HG02884 (cell line): Measurements from ENCODE around the gene ANKS1B.

Experiments
- ATAC-seq: cut with Tn5 transposase; IDR thresholded peaks from one replicate; pipeline ENCODE4 v1.9.1; 2021; ENCODE audit warnings: mild to moderate bottlenecking, moderate library complexity; ENCODE audit not compliant: unreplicated experiment

The ANKS1B gene

DNA sequence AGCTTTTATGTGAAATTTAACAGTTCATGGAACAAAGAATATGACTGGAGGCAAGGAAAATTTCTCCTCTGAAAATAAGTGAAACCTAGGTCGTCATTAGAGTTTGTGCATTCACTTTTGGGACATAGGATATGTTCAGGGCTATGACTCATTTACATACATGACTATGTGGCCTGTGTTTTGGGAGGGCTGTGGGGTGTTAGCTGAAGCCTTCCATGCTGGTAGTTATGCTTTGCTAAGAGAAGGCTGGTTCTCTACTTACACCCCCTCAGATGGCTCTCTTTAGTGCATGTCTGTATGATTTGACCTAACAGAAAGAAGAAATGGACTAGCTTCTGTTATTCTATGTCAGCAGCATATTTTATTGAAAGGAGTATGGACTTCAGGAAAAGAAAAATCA is 753.7 kb downstream of the ANKS1B start:
- no peak for ATAC-seq

DNA sequence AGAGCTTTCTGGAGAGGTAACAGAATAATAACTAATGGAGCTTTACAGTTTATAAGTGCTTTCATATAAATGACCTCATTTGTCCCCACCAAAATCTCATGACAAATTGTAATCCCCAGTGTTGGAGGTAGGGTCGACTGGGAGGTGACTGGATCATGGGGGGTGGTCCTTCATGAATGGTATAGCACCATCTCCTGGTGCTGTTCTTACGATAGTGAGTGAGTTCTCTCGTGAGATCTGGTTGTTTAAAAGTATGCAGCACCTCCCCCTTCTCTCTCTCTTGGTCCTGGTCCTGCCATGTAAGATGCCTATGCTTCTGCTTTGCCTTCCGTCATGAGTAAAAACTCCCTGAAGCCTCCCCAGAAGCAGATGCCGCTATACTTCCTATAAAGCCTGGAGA is 760.5 kb downstream of the ANKS1B start:
- no peak for ATAC-seq

DNA sequence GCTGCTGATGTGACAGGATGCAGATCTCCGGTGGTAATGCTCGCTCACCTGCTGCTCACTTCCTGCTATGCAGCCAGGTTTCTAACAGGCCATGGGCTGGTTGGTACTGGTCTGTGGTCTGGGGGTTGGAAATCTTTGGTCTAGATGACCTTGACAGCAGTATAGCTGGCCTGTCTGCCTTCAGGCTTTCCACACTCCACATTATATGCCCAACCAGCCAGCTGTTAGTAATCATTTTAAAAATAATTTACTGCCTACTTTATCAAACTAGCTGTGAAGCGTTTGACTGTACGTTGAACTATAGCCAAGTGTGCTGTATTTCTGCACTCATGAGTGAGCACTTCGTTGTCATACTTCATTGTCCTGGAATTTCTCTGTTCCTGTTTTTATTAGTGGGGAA is 761.2 kb downstream of the ANKS1B start:
- no peak for ATAC-seq

DNA sequence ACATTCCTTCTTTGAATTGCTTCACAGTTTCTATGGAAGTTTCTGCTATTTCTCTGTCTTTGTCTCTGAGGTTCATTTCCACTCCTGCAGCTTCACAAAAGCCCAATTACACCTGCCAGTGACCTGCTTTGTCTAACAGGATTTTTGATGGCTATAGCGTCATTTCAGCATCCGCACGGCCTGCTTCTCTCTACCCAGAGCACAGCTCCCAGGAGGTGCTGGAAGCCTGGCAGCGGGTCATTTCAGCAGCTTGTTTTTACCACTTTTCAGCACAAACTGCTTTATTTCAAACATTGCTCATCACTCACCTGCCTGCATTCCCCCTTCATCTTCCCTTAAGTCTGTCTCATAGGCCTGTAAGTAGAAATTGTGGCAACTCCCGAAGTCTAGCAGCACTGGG is 771.7 kb downstream of the ANKS1B start:
- no peak for ATAC-seq

DNA sequence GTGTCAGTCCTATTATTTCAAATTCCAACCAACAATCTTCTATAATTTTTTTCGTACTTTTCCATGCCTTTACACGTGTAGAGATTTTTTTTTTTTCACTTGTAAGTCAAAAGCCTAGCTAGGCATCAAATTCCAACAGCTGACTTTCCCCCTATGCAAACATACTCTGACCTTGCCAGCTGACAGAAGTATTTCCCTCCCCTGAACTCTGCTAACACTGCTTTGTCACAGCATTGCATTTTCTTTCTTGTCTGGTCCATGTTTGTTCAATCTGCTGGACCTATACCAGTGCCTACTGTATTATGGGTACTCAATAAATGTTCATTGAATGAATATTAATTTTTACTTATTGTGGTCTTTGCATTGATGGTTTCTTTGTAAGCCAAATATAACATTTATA is 772.5 kb downstream of the ANKS1B start:
- no peak for ATAC-seq

DNA sequence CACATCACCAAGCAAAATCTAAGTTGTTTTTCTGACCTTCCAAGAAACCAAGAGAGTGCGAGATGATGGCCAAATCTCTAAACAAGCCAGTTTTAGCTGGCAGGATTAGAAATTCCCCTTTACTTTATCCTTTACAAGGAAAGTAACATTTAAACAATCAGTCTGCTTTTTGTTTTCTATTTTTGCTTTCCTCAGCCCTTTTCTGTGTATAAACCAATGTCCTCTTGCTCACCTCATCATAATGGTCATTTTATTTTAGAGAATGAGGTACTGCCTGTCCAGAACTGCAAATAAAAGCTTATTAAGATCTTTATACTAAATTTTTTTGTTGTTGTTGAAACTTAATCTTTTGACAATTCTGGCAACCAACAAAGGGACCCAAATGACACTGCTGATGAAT is 779.6 kb downstream of the ANKS1B start:
- no peak for ATAC-seq

DNA sequence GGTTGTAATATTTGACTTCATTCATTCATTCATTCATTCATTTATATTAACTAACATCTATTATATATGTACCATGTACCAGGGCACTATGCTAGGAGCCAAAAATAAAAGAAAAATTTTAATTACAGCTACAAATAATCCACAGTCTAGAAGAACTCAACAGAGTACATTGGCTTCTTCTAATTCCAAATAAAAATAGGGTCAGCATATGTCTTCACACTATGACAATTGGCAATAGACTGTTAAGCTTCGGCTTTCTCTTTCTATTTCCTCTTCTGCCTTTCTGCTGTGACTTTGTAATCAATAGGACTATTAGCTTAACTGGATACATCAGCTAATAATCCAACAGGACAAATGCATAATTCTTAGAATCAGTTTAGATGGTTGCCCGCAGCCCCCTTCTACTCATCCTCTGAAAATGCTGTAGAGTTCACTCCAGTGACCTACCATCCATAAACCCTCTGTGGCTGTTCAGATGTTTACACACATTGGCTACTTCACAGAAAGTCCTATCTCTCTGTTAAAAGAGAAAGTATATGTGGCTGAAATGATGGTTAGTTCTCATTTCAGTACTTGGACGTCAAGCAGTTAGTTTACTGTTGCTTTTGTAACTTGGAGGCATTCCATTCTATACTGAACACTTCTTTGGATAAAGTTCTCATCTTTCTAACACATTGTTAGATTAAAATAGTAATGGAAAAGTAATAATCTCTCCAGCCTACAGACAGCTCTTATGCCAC is 782.7 kb downstream of the ANKS1B start:
- ATAC-seq: no peak

DNA sequence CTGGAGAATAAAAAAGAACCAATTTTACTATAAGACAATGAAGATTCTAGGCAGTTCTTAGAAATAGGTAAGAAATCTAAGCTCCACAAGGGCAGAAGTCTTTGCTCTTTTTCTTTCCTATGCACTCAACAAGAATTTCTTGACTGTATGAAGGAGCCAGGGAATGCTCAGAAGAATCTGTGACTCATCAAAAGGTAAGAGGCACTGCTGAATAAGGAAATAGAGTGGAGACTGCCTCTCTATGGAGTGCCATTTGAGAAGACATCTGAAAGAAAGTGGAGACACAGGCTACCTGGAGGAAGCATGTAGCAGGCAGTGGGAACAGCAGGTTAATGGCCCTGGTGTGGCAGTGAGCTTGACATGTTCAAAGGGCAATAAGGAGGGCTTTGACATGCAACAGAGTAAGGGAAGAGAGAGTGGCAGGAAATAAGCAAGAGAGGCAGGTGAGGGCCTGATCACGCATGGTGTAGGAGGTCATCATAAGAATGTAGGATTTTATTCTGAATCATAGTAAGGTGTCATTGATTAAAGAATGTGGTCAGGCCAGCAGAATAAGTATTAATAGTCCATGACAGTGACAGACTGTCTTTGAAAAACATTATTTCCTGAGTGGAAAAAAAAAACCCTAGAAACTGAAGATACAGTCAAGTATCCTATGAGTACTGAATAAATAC is 783.9 kb downstream of the ANKS1B start:
- no peak for ATAC-seq

DNA sequence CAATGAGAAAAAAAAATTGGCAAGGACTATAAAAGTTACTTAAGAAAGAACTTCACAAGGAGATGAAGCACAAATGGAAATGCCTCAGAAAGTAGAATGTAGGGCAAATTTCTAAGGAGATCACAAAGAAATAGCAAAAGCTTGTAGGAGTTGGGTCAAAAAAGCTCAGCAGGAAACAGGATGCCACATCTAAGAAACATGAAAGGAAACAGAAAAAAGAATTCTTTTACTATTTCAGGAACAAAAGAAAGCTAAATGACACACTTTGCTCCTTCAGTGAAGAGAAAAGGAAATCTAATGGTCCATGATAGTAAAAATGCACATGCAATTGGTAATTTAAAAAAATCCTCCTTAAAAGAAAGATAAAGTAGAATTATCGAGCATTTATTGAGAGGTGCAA is 789.3 kb downstream of the ANKS1B start:
- ATAC-seq: no peak

DNA sequence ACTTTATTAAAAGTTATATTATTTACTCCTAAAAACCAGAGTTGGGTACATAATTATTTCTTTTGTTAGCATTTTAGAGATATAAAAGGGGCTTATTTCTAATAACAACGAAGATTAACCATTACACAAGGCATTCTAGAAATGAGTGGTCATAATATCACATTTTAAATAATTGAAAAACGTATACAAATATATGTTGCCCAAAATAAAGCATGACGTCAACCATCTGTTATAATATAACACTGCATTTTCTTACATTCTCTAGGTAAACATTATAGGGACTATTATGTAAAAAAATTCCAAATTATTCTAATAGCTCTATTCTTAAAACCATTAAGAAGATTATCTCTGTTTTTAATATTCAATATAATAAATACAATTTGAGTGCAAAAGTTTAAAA is 792.2 kb downstream of the ANKS1B start:
- no peak for ATAC-seq

DNA sequence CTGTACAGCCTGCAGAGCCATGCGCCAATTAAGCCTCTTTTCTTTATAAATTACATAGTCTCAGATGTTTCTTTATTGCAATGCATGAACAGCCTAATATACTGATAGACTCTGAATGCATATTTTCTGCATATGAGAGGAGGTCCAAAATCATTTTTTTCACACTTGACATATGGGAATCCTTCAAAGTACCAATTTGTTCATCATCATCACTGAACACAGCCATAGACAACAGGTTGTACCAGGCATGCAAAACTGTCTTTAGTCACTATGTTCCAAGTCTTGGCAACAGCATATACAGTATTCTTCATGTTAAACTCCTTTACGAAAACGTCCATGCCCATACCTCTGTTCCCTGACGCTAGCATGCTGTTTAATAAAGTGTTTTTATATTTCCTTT is 807.9 kb downstream of the ANKS1B start:
- no peak for ATAC-seq

DNA sequence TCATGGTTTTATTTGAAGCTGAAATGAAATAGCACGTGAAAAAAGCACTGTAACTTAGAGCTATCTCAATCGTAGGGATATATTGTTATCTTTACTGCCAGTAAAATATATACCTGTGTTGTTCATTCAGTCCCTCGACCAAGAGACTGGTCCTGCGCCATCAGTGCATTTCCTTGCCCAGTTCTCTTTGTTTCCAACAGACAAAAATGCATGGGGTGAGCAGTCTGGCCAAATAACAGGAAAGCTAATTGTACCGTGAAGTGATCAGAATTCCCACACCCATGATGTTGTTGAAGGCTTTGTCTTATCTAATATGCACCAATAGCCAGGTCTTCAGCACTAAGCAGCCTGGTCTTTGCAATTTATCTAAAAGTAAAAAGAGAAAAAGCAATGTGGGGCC is 814.3 kb downstream of the ANKS1B start:
- ATAC-seq: no peak

DNA sequence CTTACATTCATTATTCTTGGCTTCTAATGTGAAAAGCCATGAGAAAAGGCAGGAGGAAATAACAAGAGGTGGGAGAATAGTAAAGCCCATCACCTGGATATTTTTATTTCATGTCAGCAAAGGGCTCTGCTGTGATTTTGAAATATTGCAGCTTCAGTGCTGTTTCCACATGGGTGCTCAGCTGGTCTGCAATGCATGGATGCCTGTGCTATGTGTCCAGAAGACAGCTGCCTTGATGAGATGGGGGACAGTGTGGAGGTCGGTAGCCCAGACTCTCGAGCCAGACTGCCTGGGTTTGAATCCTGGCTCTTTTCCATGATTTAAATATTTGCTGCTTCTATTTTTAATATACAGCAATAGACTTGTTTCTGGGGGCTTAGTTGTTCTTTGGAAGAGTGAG is 814.7 kb downstream of the ANKS1B start:
- ATAC-seq: no peak

DNA sequence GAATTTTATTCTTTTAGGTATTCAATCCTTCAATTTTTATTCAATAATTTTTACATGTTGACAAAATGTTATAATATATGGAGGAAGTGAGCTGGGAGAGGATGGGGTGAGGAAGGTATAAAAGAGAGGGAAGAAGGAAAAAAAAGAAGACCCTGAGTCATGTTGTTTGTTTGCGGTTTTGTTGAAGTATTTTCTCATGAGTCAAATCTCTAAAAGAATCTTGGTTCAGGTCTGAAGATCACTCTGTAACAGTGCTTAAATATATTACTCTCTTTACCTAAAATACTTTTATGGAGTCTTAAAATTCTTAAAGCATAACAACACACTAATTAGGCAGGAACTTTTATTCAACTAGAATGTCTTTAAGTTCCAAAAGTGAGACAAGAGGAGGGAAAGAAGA is 826.8 kb downstream of the ANKS1B start:
- no peak for ATAC-seq

DNA sequence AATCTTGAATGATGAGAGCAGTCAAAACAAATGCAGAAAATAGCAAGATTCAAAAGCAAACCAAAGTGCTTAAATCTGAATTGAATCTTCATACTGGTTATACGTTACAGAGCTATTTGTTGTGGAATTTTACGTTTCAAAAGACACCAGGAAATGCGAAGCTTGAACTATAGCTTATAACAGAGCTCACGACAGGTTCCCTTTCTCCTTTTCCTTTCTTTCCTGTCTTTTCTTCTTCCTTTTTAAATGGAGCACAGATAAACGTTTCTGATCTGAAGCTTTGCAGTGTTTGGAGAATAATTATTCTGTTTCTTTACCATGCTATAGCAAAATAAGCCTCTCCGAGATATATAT is 829.8 kb downstream of the ANKS1B start:
- no peak for ATAC-seq

DNA sequence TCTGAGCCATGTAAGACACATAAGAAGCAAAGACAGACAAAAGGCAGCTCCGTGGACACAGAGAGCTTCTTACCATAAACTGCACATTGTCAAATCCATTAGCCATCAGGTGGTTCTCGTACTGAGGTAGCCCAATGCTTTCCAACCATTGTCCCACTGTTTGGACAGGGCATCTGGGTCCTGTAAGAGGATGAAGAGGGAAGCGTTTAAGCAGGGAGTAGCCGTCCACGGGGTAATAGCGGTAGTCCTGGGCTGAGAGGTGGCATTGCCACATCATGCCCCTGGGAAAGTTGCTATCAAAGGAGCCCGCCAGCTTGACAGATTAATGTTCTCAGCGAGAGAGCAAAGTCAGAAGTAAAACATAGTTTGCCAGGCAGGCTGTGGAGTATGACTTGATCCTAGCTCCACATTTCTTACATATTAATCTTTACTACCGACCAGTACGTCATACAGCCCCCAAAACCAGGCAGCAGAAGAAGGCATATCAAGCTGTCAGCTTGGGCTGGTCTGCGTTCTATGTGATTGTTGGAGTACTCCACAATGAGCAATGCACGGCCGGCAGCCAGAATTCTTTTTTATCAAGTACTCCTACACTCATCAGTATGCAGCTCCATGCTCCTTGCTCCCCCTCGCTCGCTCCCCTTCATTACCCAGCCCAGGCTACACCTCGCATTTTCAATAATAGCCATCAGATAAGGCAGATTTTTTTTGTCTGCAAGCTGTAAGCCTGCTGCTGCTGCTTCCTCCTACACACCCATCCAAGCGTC is 830.3 kb downstream of the ANKS1B start:
- ATAC-seq: no peak

DNA sequence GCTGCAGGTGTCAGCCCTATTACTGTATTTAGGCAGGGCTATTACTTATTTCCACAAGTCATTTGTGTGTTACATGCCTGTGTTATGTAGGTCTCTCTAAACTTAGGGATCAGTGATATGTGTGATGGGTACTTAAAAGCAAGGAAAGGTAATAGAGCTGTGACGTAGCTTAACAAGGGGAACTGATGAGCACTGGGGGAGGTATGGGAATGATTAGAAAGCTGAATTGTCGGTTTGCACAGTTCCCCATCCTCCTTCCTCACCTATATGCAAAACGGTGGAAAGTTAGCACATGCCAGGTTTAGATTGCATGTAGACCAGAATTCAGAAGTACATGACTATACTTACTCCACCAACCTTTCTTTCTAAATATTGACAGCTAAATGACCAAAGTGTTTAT is 831.4 kb downstream of the ANKS1B start:
- ATAC-seq: no peak

DNA sequence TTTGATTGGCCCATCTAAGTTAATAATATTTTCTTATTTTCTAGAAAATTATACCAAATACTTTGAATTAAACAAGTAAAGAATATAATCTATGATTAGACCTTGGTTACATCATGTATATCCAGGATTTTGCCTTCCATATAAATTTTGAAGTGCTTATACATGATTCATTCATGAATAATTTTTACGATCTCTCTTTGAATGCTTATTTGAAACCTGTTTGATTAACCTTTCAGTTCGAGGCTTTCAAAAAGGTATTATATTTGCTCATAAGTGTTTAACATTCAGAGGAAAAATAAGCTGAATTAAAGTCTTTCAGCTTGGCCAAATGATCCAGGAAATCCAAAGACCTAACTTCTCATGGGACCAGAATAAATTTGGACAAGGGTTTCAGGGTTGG is 832.4 kb downstream of the ANKS1B start:
- ATAC-seq: no peak

DNA sequence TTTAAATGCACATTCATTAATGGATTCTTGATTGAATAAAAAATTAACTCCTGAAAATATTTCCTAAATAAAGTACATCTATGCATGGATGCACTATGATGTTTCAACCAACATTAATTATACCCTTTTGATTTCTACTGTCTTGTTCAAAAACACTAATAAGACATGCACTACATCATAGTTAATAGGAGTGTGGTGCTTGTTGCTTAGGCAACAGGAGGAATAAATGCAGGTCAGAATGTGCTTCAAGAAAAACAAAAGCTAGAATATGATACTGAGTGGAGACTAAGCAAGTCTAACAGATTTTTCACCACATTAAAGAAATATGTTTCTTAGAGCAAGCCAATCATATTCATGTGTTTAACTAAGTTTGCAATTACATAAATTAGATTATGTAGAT is 833.0 kb downstream of the ANKS1B start:
- ATAC-seq: no peak

DNA sequence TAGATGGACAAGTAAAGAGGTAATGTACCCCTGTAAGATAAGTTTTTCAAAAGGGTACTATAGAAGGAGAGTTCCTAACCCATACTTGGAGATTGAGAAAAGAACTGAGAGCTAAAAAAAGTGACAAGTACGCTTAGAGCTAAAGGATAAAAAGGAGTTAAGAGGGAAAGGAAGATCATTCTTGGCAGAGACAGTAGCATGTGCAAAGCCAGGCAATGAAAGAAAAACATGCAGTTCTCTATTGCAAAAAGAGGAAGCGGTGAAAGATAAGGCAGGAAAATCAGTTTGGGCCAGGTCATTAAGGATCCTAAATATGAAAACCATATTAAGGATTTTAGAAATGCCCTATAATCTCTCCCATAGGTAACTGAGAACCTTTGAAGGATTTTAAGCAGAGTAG is 837.6 kb downstream of the ANKS1B start:
- no peak for ATAC-seq

DNA sequence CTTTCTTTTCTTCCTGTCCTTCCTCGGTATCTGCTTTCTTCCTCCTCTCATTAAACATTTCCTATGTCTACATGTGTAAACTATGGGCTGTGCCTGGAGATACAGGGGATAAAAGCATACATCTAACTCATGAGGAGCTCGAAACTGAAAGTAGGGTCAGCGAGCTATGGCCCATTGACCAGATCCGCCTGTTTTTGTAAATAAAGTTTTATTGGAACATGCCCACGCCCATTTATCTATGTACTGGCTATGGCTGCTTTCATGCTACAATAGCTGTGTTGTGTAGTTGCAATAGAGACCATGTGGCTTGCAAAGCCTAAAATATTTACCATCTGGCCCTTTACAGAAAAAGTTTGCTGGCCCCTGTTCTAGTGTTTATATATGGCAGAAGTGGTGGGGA is 838.0 kb downstream of the ANKS1B start:
- no peak for ATAC-seq

DNA sequence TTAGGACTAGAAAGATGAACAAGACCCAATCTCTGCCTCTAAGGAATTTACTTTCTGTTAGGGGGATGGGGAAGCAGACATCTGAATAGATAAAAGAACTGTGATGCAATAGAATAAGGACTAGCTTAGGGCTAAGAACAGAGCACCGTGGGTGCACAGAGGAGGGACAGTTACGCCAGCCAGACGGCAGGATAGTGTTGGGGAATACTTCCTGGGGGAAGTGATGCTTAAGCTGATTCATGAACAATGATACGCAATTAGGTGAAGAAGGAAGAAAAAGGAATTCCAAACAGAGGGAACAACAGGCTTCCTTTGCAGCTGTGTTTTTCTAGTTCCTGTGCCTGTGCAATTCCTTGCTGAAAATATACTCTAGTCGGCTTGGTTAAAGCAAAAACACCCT is 838.6 kb downstream of the ANKS1B start:
- no peak for ATAC-seq
